Measurements from ENCODE around the gene GCFC2. TPM values are rescaled to one million over a fixed set of nuclear protein-coding genes. Genes with fewer than 3 reads are reported as not detected.
A peak's percentile ranks its signal among the peaks of the same experiment; 100 is the strongest.

The GCFC2 gene
- total RNA-seq, 1 donor from 2014 or later, result 14.1 TPM

DNA sequence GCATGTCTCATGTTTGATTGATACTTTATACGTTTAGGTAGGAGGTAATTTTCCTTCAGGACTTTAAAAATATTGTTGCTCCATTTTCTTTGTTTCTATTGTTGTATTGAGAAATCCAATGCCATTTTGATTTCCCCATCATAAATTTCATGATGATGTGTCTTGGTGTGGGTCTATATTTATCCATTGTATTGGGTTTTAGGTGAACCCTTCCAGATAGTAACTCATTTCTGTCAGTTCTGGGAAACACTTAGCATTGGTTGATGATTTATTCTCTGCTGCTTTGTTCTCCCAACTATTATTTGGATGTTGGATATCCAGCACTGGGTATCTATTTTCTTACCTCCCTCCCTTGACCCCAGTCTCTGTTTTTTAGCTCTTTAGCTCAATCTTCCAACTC lies 54.2 kb downstream of the GCFC2 start:
- no peak overlapping the region for H3K9ac ChIP-seq (ENCODE audit: low read depth in 1 of 3, low read length in 3 of 3)
- H3K4me1 ChIP-seq (ENCODE audit: control insufficient read depth in 3 of 3, insufficient read depth in 3 of 3, low read length in 3 of 3), result no peaks in the 10 kb centered on the region
- no peaks in the 10 kb centered on the region for H3K9me3 ChIP-seq (ENCODE audit: control insufficient read depth in 3 of 3, low read length in 3 of 3)
- H3K4me3 ChIP-seq (ENCODE audit: low read length in 3 of 3), result no peak overlapping the region
- no peak overlapping the region for H3K27ac ChIP-seq (ENCODE audit: low read depth, low read length)
- H3K27me3 ChIP-seq (ENCODE audit: control insufficient read depth in 3 of 3, insufficient read depth in 3 of 3, low read length in 3 of 3), result no peaks in the 10 kb centered on the region
- peaks cover 28 to 56% (median 31%) of the 10 kb centered on the region in 3 donors for H3K36me3 ChIP-seq (ENCODE audit: control insufficient read depth in 3 of 3, insufficient read depth in 3 of 3, low read length in 3 of 3)

DNA sequence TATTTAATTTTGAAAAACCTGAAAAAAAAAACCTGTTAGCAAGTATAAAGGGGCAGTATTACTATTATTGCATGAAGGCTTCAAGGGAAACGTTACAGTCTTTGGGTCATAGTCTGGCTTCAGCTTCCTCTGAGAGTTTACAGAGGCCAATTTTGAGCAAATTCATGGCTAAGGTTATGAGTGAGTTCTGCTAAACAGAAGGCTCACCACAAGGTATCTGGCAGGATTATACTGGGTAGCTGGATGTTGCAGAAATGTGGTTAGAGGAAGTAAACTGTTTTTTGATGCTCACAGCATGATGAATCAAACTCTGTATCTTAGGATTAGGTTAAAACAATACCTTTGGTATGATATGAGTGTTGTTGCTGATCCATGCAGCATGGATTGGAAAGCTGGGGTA lies 54.9 kb downstream of the GCFC2 start:
- peaks cover 0 to 5% (median 0%) of the 10 kb centered on the region in 3 donors for H3K4me1 ChIP-seq (ENCODE audit: control insufficient read depth in 3 of 3, insufficient read depth in 3 of 3, low read length in 3 of 3)
- no peak overlapping the region for H3K9ac ChIP-seq (ENCODE audit: low read depth in 1 of 3, low read length in 3 of 3)
- peaks cover 29 to 58% (median 34%) of the 10 kb centered on the region in 3 donors for H3K36me3 ChIP-seq (ENCODE audit: control insufficient read depth in 3 of 3, insufficient read depth in 3 of 3, low read length in 3 of 3)
- H3K4me3 ChIP-seq (ENCODE audit: low read length in 3 of 3), result no peak overlapping the region
- H3K27ac ChIP-seq (ENCODE audit: low read depth, low read length), result no peak overlapping the region
- no peaks in the 10 kb centered on the region for H3K9me3 ChIP-seq (ENCODE audit: control insufficient read depth in 3 of 3, low read length in 3 of 3)
- H3K27me3 ChIP-seq (ENCODE audit: control insufficient read depth in 3 of 3, insufficient read depth in 3 of 3, low read length in 3 of 3), result no peaks in the 10 kb centered on the region

DNA sequence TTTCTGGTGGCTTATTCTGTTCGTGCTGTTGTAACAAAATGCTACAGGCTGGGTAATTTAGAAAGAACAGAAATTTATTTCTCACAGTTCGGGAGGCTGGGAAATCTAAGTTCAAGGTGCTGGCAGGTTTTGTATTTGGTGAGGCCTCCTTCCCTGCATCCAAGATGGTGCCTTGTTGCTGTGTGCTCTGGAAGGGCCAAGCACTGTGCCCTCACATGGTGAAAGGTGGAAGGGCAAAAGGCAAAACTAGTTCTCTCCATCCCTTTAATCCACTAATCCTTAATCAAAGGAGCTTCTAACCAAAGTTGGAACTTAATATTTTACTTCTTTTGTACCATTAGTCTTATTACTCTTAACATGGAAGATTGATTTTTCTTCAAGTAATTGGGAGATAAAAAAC lies 56.7 kb downstream of the GCFC2 start:
- H3K4me3 ChIP-seq (ENCODE audit: low read length in 3 of 3), result no peak overlapping the region
- no peak overlapping the region for H3K27ac ChIP-seq (ENCODE audit: low read depth, low read length)
- peaks cover 0 to 5% (median 0%) of the 10 kb centered on the region in 3 donors for H3K4me1 ChIP-seq (ENCODE audit: control insufficient read depth in 3 of 3, insufficient read depth in 3 of 3, low read length in 3 of 3)
- H3K27me3 ChIP-seq (ENCODE audit: control insufficient read depth in 3 of 3, insufficient read depth in 3 of 3, low read length in 3 of 3), result no peaks in the 10 kb centered on the region
- peaks cover 36 to 58% (median 38%) of the 10 kb centered on the region in 3 donors for H3K36me3 ChIP-seq (ENCODE audit: control insufficient read depth in 3 of 3, insufficient read depth in 3 of 3, low read length in 3 of 3)
- H3K9ac ChIP-seq (ENCODE audit: low read depth in 1 of 3, low read length in 3 of 3), result no peak overlapping the region
- no peaks in the 10 kb centered on the region for H3K9me3 ChIP-seq (ENCODE audit: control insufficient read depth in 3 of 3, low read length in 3 of 3)

DNA sequence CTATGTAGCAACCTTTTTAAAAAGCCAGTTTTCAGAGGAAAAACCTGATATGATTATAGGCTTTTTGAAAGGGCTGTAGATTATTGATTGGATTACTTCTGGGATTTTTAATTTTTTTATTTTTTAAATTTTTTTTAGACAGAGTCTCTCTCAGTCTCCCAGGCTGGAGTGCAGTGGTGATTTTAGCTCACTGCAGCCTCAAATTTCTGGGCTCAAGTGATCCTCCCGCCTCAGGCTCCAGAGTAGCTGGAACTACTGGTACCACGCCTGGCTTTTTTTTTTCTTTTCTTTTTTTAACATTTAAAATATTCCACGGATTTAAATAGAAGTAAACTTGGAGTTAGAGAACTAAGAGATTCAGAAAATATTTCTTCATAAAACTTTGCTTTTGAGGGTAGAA lies 62.9 kb downstream of the GCFC2 start:
- H3K4me1 ChIP-seq (ENCODE audit: control insufficient read depth in 3 of 3, insufficient read depth in 3 of 3, low read length in 3 of 3), result peaks cover 9 to 14% (median 11%) of the 10 kb centered on the region in 3 donors
- peaks cover 7 to 28% (median 14%) of the 10 kb centered on the region in 3 donors for H3K36me3 ChIP-seq (ENCODE audit: control insufficient read depth in 3 of 3, insufficient read depth in 3 of 3, low read length in 3 of 3)
- H3K9me3 ChIP-seq (ENCODE audit: control insufficient read depth in 3 of 3, low read length in 3 of 3), result no peaks in the 10 kb centered on the region
- H3K27ac ChIP-seq (ENCODE audit: low read depth, low read length), result no peak overlapping the region
- H3K27me3 ChIP-seq (ENCODE audit: control insufficient read depth in 3 of 3, insufficient read depth in 3 of 3, low read length in 3 of 3), result no peaks in the 10 kb centered on the region
- H3K9ac ChIP-seq (ENCODE audit: low read depth in 1 of 3, low read length in 3 of 3), result peak overlapping the region in 2 of 3 donors; percentile 90 to 92
- H3K4me3 ChIP-seq (ENCODE audit: low read length in 3 of 3), result peak overlapping the region; percentile 80 to 93 (median 91)

DNA sequence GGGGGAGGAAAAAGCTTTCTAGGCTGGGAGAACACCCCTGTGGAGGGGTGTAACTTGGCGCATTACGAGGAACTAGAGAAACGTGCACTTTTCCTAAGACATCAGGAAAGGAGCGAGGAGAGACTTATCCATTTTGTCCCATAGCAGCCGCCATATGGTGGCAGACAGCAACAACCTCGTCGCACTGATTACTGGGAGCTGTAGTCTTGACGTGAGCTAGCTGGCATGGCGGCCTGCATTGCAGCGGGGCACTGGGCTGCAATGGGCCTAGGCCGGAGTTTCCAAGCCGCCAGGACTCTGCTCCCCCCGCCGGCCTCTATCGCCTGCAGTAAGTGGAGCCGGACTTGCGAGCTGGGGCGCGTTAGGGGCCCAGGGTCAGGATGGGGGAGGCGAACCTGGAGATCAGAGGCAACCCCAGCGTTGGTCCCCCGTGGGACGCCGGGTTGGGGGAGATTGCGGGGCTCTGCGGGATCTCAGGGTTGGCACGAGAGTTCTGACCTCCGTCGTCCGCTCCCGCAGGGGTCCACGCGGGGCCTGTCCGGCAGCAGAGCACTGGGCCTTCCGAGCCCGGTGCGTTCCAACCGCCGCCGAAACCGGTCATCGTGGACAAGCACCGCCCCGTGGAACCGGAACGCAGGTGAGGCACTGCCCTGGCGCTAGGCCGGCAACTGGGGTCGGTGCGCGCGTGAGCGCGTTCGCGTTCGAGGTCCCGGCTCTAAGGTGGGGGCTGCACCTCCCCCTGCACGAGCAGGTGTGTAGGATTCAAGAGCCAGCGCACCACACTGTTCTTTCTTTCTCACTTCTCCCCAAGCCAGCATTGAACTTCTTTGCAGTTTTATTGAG lies 63.9 kb downstream of the GCFC2 start, which contains the start of gene MRPL19:
MRPL19 (plus strand) TSS at position 201 of the 843 bp plus-strand sequence; CDS start at position 226, 25 bp downstream.
- no peaks in the 10 kb centered on the region for H3K9me3 ChIP-seq (ENCODE audit: control insufficient read depth in 3 of 3, low read length in 3 of 3)
- peak within 1 kb of the TSS; percentile 90 to 96 (median 92) for H3K9ac ChIP-seq (ENCODE audit: low read depth in 1 of 3, low read length in 3 of 3)
- peak within 1 kb of the TSS; percentile 80 to 93 (median 91) for H3K4me3 ChIP-seq (ENCODE audit: low read length in 3 of 3)
- H3K27ac ChIP-seq (ENCODE audit: low read depth, low read length), result peak within 1 kb of the TSS; percentile 54
- peaks cover 7 to 21% (median 11%) of the 10 kb centered on the region in 3 donors for H3K36me3 ChIP-seq (ENCODE audit: control insufficient read depth in 3 of 3, insufficient read depth in 3 of 3, low read length in 3 of 3)
- no peaks in the 10 kb centered on the region for H3K27me3 ChIP-seq (ENCODE audit: control insufficient read depth in 3 of 3, insufficient read depth in 3 of 3, low read length in 3 of 3)
- peaks cover 9 to 15% (median 11%) of the 10 kb centered on the region in 3 donors for H3K4me1 ChIP-seq (ENCODE audit: control insufficient read depth in 3 of 3, insufficient read depth in 3 of 3, low read length in 3 of 3)

DNA sequence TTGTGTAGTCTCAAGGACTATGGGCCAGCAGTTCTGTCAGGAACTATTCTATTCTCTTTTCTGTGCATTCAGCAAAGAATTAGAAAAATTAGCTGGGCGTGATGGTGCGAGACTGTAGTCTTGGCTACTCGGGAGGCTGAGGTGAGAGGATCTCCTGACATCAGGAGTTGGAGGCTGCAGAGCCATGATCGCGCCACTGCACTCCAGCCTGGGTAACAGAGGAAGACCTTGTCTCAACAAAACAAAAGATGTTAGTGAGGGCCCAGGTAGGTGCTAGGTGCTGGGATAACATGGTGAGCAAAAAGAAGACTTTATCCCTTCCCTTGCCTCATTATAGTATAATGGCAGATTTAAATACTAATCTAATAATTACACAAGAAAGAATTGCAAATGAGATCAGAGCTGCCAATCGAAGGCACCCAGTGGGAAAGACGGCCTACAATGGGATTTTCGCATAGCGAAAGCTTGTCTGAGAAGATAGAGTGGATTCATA lies 64.6 kb downstream of the GCFC2 start:
- Histone ChIP-seq H3K9me3 (ENCODE audit: control insufficient read depth in 3 of 3, low read length in 3 of 3) (no peaks in the 10 kb centered on the region), H3K36me3 (ENCODE audit: control insufficient read depth in 3 of 3, insufficient read depth in 3 of 3, low read length in 3 of 3) (peaks cover 4 to 18% (median 10%) of the 10 kb centered on the region in 3 donors), H3K27me3 (ENCODE audit: control insufficient read depth in 3 of 3, insufficient read depth in 3 of 3, low read length in 3 of 3) (no peaks in the 10 kb centered on the region), H3K27ac (ENCODE audit: low read depth, low read length) (peak overlapping the region; percentile 54), H3K4me3 (ENCODE audit: low read length in 3 of 3) (peak overlapping the region; percentile 80 to 93 (median 91)), H3K4me1 (ENCODE audit: control insufficient read depth in 3 of 3, insufficient read depth in 3 of 3, low read length in 3 of 3) (peaks cover 13 to 21% (median 15%) of the 10 kb centered on the region in 3 donors), H3K9ac (ENCODE audit: low read depth in 1 of 3, low read length in 3 of 3) (peak overlapping the region; percentile 90 to 96 (median 92))

DNA sequence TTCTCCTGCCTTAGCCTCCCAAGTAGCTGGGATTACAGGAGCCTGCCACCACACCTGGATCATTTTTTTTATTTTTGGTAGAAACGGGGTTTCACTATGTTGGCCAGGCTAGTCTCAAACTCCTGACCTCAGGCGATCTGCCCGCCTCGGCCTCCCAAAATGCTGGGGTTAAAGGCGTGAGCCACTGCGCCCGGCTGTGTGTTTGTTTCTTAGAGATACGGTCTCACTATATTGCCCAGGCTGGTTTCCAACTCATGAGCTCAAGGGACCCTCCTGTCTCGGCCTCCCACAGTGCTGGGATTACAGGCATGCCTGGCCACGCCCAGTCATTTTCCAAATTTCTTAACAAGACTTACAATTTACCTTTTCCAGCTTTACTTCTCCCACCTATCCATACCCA lies 65.1 kb downstream of the GCFC2 start:
- Histone ChIP-seq H3K4me3 (ENCODE audit: low read length in 3 of 3) (peak overlapping the region in 2 of 3 donors; percentile 91 to 93), H3K36me3 (ENCODE audit: control insufficient read depth in 3 of 3, insufficient read depth in 3 of 3, low read length in 3 of 3) (peaks cover 3 to 14% (median 5%) of the 10 kb centered on the region in 3 donors), H3K9ac (ENCODE audit: low read depth in 1 of 3, low read length in 3 of 3) (no peak overlapping the region), H3K27ac (ENCODE audit: low read depth, low read length) (no peak overlapping the region), H3K27me3 (ENCODE audit: control insufficient read depth in 3 of 3, insufficient read depth in 3 of 3, low read length in 3 of 3) (no peaks in the 10 kb centered on the region), H3K4me1 (ENCODE audit: control insufficient read depth in 3 of 3, insufficient read depth in 3 of 3, low read length in 3 of 3) (peaks cover 16 to 26% (median 20%) of the 10 kb centered on the region in 3 donors), H3K9me3 (ENCODE audit: control insufficient read depth in 3 of 3, low read length in 3 of 3) (no peaks in the 10 kb centered on the region)

DNA sequence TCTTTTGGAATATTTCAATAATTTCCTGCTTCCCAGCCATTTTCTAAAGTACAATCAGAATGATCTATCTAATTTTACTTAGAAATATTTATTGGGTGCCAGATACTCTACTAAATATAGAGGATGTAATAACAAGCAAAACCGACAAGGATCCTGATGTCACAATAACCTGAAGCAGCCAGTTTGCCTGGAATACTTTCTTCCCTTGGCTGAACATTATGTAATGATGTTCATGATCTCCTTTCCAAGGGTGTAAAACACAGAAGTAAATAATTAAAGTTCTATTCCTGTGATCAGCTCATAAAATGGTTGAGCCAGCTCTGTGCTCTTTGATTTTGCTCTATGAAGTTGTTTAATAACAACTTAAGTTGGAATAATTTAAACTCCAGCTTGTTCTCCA lies 66.7 kb downstream of the GCFC2 start:
- Histone ChIP-seq H3K4me3 (ENCODE audit: low read length in 3 of 3) (peak overlapping the region in 1 of 3 donors; percentile 17), H3K27ac (ENCODE audit: low read depth, low read length) (peak overlapping the region; percentile 22)

DNA sequence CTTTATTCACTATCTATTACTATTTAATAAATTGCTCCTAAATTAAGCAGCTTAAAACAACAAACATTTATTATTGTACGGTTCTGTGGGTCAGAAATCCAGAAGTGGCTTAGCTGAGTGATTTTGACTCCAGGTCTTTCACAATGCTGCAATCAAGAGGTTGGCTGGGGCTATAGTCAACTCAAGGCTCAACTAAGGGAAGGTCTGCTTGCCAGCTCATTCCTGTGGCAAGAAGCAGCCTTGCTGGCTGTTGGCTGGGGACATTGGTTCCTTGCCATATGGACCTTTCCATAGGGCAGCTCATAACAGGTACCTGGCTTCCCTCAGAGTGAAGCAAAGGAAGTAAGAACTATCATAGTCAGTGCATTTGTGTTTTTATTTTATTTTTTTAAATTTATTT lies 69.1 kb downstream of the GCFC2 start:
- Histone ChIP-seq H3K4me1 (ENCODE audit: control insufficient read depth in 3 of 3, insufficient read depth in 3 of 3, low read length in 3 of 3) (peaks cover 14 to 26% (median 15%) of the 10 kb centered on the region in 3 donors), H3K36me3 (ENCODE audit: control insufficient read depth in 3 of 3, insufficient read depth in 3 of 3, low read length in 3 of 3) (no peaks in the 10 kb centered on the region), H3K4me3 (ENCODE audit: low read length in 3 of 3) (peak overlapping the region in 2 of 3 donors; percentile 36 to 41), H3K27me3 (ENCODE audit: control insufficient read depth in 3 of 3, insufficient read depth in 3 of 3, low read length in 3 of 3) (no peaks in the 10 kb centered on the region), H3K27ac (ENCODE audit: low read depth, low read length) (peak overlapping the region; percentile 68), H3K9ac (ENCODE audit: low read depth in 1 of 3, low read length in 3 of 3) (peak overlapping the region in 1 of 3 donors; percentile 3), H3K9me3 (ENCODE audit: control insufficient read depth in 3 of 3, low read length in 3 of 3) (no peaks in the 10 kb centered on the region)

More for the DNA sequence above, 66.7 kb downstream of the GCFC2 start:
- Histone ChIP-seq H3K9me3 (ENCODE audit: control insufficient read depth in 3 of 3, low read length in 3 of 3) (no peaks in the 10 kb centered on the region), H3K9ac (ENCODE audit: low read depth in 1 of 3, low read length in 3 of 3) (peak overlapping the region in 1 of 3 donors; percentile 9), H3K36me3 (ENCODE audit: control insufficient read depth in 3 of 3, insufficient read depth in 3 of 3, low read length in 3 of 3) (peaks cover 0 to 5% (median 0%) of the 10 kb centered on the region in 3 donors), H3K27me3 (ENCODE audit: control insufficient read depth in 3 of 3, insufficient read depth in 3 of 3, low read length in 3 of 3) (no peaks in the 10 kb centered on the region), H3K4me1 (ENCODE audit: control insufficient read depth in 3 of 3, insufficient read depth in 3 of 3, low read length in 3 of 3) (peaks cover 17 to 27% (median 21%) of the 10 kb centered on the region in 3 donors)
